Left cardiac atrium (tissue), 4 donors: ENCODE measurements around the gene AGO4. TPM values are rescaled to one million over a fixed set of nuclear protein-coding genes. Genes with fewer than 3 reads are reported as not detected.
A peak's percentile ranks its signal among the peaks of the same experiment; 100 is the strongest.
"Not testable (repeated sequence)": the region's sequence is repeated elsewhere in the genome, so short reads cannot be mapped to it uniquely, and the experiment has no call there.

Source experiments
- ATAC-seq, 2 donors: fragments of 200-7000 bp; cut with Tn5 transposase; one replicate each; pipeline ENCODE4 v1.9.1; 2020; ENCODE audit warnings: mild to moderate bottlenecking in 2 of 2, moderate library complexity in 2 of 2
- DNase-seq: peaks from one replicate; pipeline ENCODE4 v3.0.0-alpha.2; 2020
- intact Hi-C, 2 donors: fragments of 100-400 bp; cut with DNase I; formaldehyde crosslinking; loops; one replicate each; pipeline versions ENCODE4 v1.14.1 to v1.15.1; 2022 to 2023
- total RNA-seq, 2 donors: library from RNA; stranded (reverse); fragmentation: NEBNext Ultra II Directional; extraction: Animal tissue kit (Norgen Biotek cat#: 25700); gene quantifications; one replicate each; pipeline ENCODE4 v1.2.1, GENCODE V29; 2021
- donor health status: DM: no; HTN: yes; CAD: no.
- donor health status: DM: no; HTN: yes; CAD: no; lungs with severe emphysema.
- donor health status: DM: yes; HTN: yes; CAD: no.
- donor health status: Dilated cardiomyopathy.

The AGO4 gene
- total RNA-seq, 2 donors from 2014 or later: 14.6 to 16.5 TPM

- ATAC-seq (no peak), DNase-seq (no peak)
- intact Hi-C loops: no loop called here
These were observed 1.6 kb downstream of the AGO4 start for GRCh38 chr1:35809114-35810095.

DNA sequence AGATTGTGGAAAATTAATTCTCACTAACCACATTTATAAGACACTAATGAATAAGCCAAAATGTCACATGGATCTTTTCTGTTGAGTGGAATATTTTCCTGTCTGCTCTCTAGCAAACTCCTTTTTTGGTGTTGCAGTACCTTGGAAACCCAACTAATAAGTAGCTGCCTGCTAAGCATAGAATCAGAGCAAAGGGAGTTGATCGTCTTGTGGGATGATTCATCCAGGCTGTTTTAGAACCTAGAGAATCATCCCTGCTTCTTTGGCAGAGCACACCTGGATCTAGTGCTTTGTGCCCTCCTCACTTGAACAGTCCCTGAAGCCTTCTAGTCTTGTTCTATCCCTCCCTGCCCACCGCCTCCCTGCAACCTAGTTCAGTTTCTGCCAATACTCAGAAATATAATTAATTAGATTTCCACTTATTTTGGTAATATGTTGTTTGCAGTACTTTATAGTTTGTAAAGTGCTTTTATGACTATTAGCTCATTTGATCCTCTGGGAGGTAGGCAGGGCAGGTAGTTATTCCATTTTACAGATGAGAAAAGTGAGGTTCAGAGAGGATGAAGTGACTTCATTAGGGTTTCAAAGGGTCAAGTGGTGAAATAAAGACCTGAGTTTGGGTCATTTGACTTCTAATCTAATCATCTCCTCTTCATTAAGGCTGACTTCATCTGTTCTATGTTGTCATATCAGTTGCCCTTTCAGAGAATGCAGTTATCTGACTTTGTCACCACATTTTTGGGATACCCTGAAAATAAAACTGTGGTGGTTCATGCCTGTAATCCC is 2.5 kb downstream of the AGO4 start:
- intact Hi-C loops: no loop called here
- peak in 1 of 2 donors; percentile 47 for ATAC-seq

DNA sequence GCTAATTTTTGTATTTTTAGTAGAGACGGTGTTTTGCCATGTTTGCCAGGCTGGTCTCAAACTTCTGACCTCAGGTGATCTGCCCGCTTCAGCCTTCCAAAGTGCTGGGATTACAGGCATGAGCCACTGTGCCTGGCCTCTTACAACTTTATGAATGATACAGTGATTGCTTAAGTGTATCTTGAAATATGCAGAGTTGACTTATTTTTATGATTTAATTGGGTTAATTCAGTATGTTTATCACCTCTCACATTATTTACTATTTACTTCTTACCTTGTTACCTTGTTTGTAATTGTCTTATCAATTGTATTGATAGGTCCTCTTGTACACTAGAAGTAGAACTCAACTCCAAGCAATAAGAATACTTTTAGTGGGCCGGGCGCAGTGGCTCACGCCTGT is 4.9 kb downstream of the AGO4 start:
- ATAC-seq, DNase-seq, intact Hi-C loops: not testable (repeated sequence)

More for the DNA sequence above, 2.5 kb downstream of the AGO4 start:
- no peak for DNase-seq

DNA sequence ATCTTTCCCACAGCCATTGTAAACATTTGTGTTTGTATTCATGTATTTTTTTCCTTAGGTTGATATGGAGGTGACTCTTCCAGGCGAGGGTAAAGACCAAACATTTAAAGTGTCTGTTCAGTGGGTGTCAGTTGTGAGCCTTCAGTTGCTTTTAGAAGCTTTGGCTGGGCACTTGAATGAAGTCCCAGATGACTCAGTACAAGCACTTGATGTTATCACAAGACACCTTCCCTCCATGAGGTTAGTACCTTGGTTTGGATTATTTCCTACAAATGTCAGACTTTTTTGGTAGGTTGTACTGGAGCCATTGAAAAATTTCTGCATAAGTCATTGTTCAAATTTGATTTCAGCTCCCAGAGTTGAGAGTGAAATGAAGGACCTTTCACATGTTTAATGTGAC is 17.4 kb downstream of the AGO4 start:
- ATAC-seq (peak; percentile 44 to 77), DNase-seq (no peak)
- intact Hi-C loops: no loop called here

DNA sequence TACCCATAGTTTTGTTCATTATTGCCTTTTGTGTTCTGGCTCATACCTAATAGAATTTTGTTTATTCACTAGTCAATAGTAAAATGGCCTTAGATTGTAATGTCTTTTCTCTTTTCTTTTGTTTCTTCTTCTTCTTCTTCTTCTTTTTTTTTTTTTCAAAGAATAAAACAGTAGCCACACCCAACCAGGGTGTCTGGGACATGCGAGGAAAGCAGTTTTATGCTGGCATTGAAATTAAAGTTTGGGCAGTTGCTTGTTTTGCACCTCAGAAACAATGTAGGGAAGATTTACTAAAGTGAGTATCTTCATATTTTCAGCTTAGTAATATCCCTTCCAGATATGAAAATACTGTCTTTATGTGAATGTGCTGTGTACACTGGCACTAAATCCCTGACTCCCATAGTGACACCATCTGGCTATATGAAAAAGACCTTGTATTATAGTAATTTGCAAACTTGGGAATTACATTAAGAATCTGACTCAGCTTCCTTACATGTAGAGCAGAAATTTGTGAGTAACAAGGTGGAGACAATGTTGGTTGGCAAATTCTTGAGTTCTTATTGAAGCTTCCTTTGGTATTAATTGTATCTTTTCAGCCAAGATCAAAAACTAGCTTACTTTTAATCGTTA is 24.6 kb downstream of the AGO4 start:
- no peak for DNase-seq
- no peak for ATAC-seq
- intact Hi-C loops: no loop called here

- ATAC-seq: no peak
- intact Hi-C loops: no loop called here
- no peak for DNase-seq
These were observed 25.6 kb downstream of the AGO4 start for GRCh38 chr1:35833395-35833794.

- intact Hi-C loops: no loop called here
- no peak for ATAC-seq
- DNase-seq: no peak
These were observed 26.4 kb downstream of the AGO4 start for GRCh38 chr1:35834218-35834617.

GRCh38 chr1:35835398-35835797 is 27.6 kb downstream of the AGO4 start:
- intact Hi-C loops: no loop called here
- ATAC-seq (no peak), DNase-seq (no peak)

GRCh38 chr1:35836734-35837133 is 28.9 kb downstream of the AGO4 start:
- DNase-seq: no peak
- intact Hi-C loops: no loop called here
- ATAC-seq: no peak

DNA sequence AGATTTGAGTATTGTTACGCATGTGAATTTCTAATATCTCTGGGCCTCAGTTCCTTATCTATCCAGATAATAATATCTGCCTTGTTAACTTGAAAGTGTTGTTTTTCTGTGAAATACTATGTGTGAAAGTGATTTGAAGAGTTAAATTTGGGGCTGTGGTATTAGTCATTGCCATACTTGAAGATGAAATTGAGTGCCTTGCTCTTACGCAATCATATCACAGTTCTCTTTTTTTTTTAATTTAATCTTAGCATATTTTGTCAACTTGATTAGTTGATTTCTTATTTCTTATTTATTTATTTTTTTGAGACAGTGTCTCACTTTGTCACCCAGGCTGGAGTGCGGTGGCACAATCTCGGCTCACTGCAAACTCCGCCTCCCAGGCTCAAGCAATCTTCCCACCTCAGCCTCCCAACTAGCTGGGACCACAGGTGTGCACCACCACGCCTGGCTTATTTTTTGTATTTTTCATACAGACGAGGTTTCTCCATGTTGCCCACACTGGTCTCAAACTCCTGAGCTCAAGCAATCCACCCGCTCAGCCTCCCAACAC is 31.0 kb downstream of the AGO4 start:
- intact Hi-C loops: no loop called here
- ATAC-seq (no peak), DNase-seq (no peak)

GRCh38 chr1:35844826-35845225 is 37.0 kb downstream of the AGO4 start:
- ATAC-seq: no peak
- DNase-seq: no peak
- intact Hi-C loops: no loop called here

DNA sequence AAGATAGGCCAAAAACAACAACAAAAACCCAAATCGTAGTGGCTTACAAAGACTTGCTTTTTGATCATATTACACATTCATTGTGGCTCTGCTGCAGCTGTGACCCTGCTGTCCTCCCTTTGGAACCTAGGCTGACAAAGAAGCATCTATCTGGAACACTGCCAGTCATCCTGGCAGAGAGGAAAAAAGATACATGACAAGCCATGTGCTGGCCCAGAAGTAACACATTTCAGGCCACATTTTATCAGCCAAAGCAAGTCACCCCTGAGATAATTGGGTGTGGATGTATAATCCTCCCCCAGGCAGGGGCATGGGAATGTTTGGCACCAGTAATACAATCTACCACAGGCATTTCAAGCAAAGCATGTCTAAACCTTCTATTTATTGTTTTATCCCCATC is 38.0 kb downstream of the AGO4 start:
- DNase-seq: peak; percentile 25
- intact Hi-C loops: no loop called here
- peak; percentile 77 to 85 for ATAC-seq

GRCh38 chr1:35847935-35848565 is 40.2 kb downstream of the AGO4 start:
- ATAC-seq: no peak
- intact Hi-C loops: no loop called here

DNA sequence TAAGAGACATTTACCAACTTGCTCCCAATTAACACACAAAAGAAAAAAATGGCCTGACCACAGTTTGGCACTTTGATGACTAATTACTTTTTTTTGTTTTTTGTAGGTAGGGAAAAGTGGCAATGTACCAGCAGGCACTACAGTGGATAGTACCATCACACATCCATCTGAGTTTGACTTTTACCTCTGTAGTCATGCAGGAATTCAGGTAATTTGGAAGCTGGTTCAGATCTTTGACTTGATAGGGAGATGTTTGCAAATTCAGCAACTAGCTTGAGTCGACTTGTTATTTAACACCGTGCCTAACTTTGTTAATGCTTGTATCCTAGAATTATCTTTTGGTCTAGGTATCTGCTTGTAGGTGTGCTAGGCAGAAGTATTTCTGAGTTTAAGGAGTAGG is 42.2 kb downstream of the AGO4 start:
- ATAC-seq: no peak
- DNase-seq: no peak
- intact Hi-C loops: no loop called here

More at GRCh38 chr1:35847935-35848565, 40.2 kb downstream of the AGO4 start:
- no peak for DNase-seq

DNA sequence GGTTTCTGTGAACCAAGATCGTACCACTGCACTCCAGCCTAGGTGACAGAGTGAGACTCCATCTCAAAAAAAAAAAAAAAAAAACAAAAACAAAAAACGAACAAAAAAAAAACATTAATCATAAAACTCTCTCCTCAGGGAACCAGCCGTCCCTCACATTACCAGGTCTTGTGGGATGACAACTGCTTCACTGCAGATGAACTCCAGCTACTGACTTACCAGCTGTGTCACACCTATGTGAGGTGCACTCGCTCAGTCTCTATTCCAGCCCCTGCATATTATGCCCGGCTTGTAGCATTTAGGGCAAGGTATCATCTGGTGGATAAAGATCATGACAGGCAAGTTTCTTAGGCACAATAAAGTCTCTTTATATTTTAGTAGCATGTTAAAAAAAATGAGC is 42.9 kb downstream of the AGO4 start:
- ATAC-seq: no peak
- DNase-seq: no peak
- intact Hi-C loops: no loop called here

GRCh38 chr1:35851132-35851869 is 43.5 kb downstream of the AGO4 start:
- peak; percentile 76 to 86 for ATAC-seq
- no peak for DNase-seq
- intact Hi-C loops: no loop called here

- intact Hi-C loops: no loop called here
- no peak for ATAC-seq
- DNase-seq: no peak
These were observed 44.4 kb downstream of the AGO4 start for GRCh38 chr1:35852241-35852640.

DNA sequence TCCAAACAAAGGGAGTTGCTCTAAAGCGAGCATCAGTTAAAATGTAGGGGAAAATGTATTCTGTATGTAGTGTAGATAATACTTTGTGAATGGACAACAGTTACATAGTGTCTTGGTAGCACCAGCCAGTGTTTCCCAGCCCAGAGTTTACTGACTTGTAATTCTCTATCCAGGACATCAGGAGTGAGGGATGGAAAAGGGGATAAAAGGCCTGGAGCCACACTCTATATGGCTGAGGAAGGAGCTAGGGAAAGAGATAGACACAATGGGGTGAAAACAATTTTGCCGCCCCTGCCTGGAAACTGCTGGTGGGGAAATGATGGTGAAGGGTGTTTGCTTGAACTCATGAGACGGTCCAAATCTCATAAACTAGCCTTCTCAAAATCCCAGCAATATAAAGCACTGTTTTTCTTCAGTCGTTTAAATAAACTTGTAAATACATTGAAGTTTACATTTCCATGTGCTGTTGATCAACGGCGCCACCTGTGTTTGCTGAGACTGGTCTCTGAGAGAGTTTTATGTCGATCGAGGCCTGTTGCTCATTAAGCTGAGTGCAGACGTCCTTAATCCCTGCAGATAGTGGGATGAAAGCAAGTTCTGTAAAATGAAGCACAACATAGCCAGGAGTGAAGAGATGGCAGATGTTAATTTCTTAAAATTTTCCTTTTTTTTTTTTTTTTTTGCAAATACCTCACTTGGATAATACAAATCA is 47.3 kb downstream of the AGO4 start:
- ATAC-seq: no peak

More for the DNA sequence above, 47.3 kb downstream of the AGO4 start:
- intact Hi-C loops: no loop called here
- DNase-seq: no peak
